SHP77 treated with DMSO at 0.1 percent for 48 hours (cell line): Measurements from ENCODE around the gene ADK.
"Not testable (repeated sequence)": the region's sequence is repeated elsewhere in the genome, so short reads cannot be mapped to it uniquely, and the experiment has no call there.

Experiments used
- DNase-seq: peaks from one replicate; lab custom pipeline; 2025; lab: John Stamatoyannopoulos, UW

The ADK gene

GRCh38 chr10:74491014-74491413 is 340.0 kb downstream of the ADK start:
- DNase-seq: no peak

GRCh38 chr10:74496276-74496675 is 345.3 kb downstream of the ADK start:
- not testable (repeated sequence) for DNase-seq

GRCh38 chr10:74498664-74499063 is 347.6 kb downstream of the ADK start:
- not testable (repeated sequence) for DNase-seq

GRCh38 chr10:74500026-74500704 is 349.1 kb downstream of the ADK start:
- no peak for DNase-seq

GRCh38 chr10:74500816-74501215 is 349.8 kb downstream of the ADK start:
- DNase-seq: no peak

- no peak for DNase-seq
Measured at GRCh38 chr10:74502963-74503608, 352.1 kb downstream of the ADK start.

- DNase-seq: no peak
Measured at GRCh38 chr10:74507951-74508350, 356.9 kb downstream of the ADK start.

- no peak for DNase-seq
Measured at GRCh38 chr10:74510594-74510993, 359.6 kb downstream of the ADK start.

GRCh38 chr10:74511051-74511450 is 360.0 kb downstream of the ADK start:
- DNase-seq: no peak

- no peak for DNase-seq
Measured at GRCh38 chr10:74514322-74514721, 363.3 kb downstream of the ADK start.

- DNase-seq: no peak
Measured at GRCh38 chr10:74518061-74518460, 367.0 kb downstream of the ADK start.

GRCh38 chr10:74521526-74521925 is 370.5 kb downstream of the ADK start:
- no peak for DNase-seq

GRCh38 chr10:74523199-74523598 is 372.2 kb downstream of the ADK start:
- DNase-seq: no peak

- DNase-seq: no peak
Measured at GRCh38 chr10:74525885-74526284, 374.9 kb downstream of the ADK start.

- not testable (repeated sequence) for DNase-seq
Measured at GRCh38 chr10:74527611-74528010, 376.6 kb downstream of the ADK start.

GRCh38 chr10:74529205-74529604 is 378.2 kb downstream of the ADK start:
- DNase-seq: no peak

GRCh38 chr10:74530981-74531380 is 380.0 kb downstream of the ADK start:
- no peak for DNase-seq

- DNase-seq: no peak
Measured at GRCh38 chr10:74539317-74539716, 388.3 kb downstream of the ADK start.

GRCh38 chr10:74541375-74541774 is 390.4 kb downstream of the ADK start:
- DNase-seq: no peak

- no peak for DNase-seq
Measured at GRCh38 chr10:74542077-74542476, 391.1 kb downstream of the ADK start.

- no peak for DNase-seq
Measured at GRCh38 chr10:74543276-74543675, 392.3 kb downstream of the ADK start.

GRCh38 chr10:74544106-74544505 is 393.1 kb downstream of the ADK start:
- DNase-seq: no peak

GRCh38 chr10:74548676-74549075 is 397.7 kb downstream of the ADK start:
- DNase-seq: no peak
